ENCODE measurements around the gene SH3RF2.

SH3RF2 gene

DNA sequence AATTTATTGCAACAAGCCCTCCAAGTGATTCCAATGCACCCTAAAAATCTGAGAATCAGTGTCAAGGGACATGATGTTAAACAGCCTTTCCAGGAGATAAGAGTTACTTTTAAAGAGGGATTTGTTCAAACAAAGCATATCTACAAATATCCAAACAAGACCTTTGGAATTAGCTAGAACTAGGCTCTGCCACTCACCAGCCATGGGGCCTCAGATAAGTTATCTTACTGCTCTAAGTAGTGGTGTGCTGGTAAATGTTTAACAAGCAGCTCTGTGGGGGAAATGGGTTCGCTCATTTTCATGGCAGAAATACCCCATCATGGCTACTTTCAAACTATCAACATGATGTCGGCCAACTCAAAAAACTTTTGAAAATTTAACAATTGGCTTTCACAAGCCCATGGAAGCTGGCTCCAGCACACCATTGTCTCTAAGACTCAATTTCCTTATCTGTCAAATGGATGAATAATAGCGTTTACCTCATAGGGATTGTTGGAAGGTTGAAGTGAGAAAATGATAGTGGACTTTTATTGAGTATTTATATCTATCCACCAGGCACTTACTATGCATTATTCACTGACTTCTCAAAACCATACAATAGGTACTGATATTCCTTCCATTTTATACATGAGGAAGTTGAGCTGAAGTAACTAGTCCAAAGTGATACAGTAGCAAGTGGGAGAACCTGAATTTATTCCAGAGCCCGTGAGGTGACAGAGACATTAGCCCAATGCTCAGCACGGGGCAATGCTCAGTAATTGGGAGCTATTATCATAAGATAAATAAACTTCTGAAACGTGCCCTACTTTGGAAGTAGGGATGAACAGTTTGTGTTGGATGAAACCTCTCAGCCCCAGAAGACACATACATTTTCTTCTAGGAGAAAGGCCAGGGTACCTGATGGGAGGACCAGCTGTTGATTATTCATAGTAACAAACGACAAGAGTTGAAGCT is 43.2 kb downstream of the SH3RF2 start:
- Histone ChIP-seq H3K9me3 (ENCODE audit: control insufficient read depth, insufficient read depth, low read depth, low read length) (no peaks in the 10 kb centered on the region), H3K36me3 (ENCODE audit: control insufficient read depth in 2 of 2, insufficient read depth in 1 of 2, low read length in 2 of 2) (no peaks in the 10 kb centered on the region), H3K4me3 (ENCODE audit: low read depth, low read length) (no peak overlapping the region), H3K4me1 (ENCODE audit: control insufficient read depth, insufficient read depth, low read length) (peaks cover 26% of the 10 kb centered on the region), H3K27ac (ENCODE audit: extremely low read depth, low read depth, low read length) (no peak overlapping the region; the same call in 1 of the 2 replicates)
- CTCF ChIA-PET: interaction anchor here (0.6 to 1.7 kb wide), 14 partner anchors 24 to 1657 kb away, joined by 3 to 6 read pairs (median 3); no protein-coding TSS in a partner anchor
- POLR2A ChIA-PET: interaction anchor here (0.9 kb wide), 1 partner anchor 42 kb away, joined by 3 read pairs; no protein-coding TSS in a partner anchor
- TF ChIP-seq SCRT2 (tag by site-specific recombination; IDR thresholded peaks at IDR 0.05): no peak
- no peak for TF ChIP-seq ELK4 (IDR thresholded peaks at IDR 0.05; ENCODE audit: borderline replicate concordance, low read depth, low read length)
- no peak for TF ChIP-seq ZNF362 (tag by site-specific recombination; IDR thresholded peaks at IDR 0.05)
- TF ChIP-seq AEBP2 (tag by site-specific recombination; IDR thresholded peaks at IDR 0.05; ENCODE audit: borderline replicate concordance): no peak
- no peak for TF ChIP-seq ZNF404 (tag by site-specific recombination; IDR thresholded peaks at IDR 0.05)
- peak; percentile 43; the same call in 1 of the 2 replicates for TF ChIP-seq ZNF843 (tag by site-specific recombination; IDR thresholded peaks at IDR 0.05)
- TF ChIP-seq ZNF19 (tag by site-specific recombination; IDR thresholded peaks at IDR 0.05; ENCODE audit: low read depth): no peak
- TF ChIP-seq ZBTB10 (tag by site-specific recombination; IDR thresholded peaks at IDR 0.05): no peak
- TF ChIP-seq ZNF571 (tag by site-specific recombination; IDR thresholded peaks at IDR 0.05): no peak
- TF ChIP-seq ZIC2 (tag by site-specific recombination; IDR thresholded peaks at IDR 0.05): no peak
- no peak for TF ChIP-seq ZNF155 (tag by site-specific recombination; IDR thresholded peaks at IDR 0.05)
- TF ChIP-seq ZNF473 (tag by site-specific recombination; IDR thresholded peaks at IDR 0.05): no peak
- TF ChIP-seq, protein P1, sequence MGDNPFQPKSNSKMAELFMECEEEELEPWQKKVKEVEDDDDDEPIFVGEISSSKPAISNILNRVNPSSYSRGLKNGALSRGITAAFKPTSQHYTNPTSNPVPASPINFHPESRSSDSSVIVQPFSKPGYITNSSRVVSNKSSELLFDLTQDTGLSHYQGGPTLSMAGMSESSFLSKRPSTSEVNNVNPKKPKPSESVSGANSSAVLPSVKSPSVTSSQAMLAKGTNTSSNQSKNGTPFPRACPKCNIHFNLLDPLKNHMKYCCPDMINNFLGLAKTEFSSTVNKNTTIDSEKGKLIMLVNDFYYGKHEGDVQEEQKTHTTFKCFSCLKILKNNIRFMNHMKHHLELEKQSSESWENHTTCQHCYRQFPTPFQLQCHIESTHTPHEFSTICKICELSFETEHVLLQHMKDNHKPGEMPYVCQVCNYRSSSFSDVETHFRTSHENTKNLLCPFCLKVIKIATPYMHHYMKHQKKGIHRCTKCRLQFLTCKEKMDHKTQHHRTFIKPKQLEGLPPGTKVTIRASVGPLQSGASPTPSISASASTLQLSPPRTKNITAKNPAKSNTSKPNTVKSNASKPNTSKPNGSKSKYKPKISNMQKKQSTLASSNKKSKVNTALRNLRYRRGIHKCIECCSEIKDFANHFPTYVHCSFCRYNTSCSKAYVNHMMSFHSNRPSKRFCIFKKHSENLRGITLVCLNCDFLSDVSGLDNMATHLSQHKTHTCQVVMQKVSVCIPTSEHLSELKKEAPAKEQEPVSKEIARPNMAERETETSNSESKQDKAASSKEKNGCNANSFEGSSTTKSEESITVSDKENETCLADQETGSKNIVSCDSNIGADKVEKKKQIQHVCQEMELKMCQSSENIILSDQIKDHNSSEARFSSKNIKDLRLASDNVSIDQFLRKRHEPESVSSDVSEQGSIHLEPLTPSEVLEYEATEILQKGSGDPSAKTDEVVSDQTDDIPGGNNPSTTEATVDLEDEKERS (tag by site-specific recombination; IDR thresholded peaks at IDR 0.05): no peak
- no peak for TF ChIP-seq MEIS1 (CRISPR knock-in tag; IDR thresholded peaks at IDR 0.05; ENCODE audit: borderline replicate concordance)
- TF ChIP-seq OSR2 (tag by site-specific recombination; IDR thresholded peaks at IDR 0.05): peak; percentile 60
- no peak; the same call in 1 of the 2 replicates for TF ChIP-seq WT1 (tag by site-specific recombination; IDR thresholded peaks at IDR 0.05)
- TF ChIP-seq, protein P2, sequence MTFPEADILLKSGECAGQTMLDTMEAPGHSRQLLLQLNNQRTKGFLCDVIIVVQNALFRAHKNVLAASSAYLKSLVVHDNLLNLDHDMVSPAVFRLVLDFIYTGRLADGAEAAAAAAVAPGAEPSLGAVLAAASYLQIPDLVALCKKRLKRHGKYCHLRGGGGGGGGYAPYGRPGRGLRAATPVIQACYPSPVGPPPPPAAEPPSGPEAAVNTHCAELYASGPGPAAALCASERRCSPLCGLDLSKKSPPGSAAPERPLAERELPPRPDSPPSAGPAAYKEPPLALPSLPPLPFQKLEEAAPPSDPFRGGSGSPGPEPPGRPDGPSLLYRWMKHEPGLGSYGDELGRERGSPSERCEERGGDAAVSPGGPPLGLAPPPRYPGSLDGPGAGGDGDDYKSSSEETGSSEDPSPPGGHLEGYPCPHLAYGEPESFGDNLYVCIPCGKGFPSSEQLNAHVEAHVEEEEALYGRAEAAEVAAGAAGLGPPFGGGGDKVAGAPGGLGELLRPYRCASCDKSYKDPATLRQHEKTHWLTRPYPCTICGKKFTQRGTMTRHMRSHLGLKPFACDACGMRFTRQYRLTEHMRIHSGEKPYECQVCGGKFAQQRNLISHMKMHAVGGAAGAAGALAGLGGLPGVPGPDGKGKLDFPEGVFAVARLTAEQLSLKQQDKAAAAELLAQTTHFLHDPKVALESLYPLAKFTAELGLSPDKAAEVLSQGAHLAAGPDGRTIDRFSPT (tag by site-specific recombination; IDR thresholded peaks at IDR 0.05): no peak
- peak; percentile 11; the same call in 1 of the 2 replicates for TF ChIP-seq ZBTB6 (tag by site-specific recombination; IDR thresholded peaks at IDR 0.05)
- no peak for TF ChIP-seq ZNF350 (tag by site-specific recombination; IDR thresholded peaks at IDR 0.05)
- TF ChIP-seq ZNF140 (tag by site-specific recombination; IDR thresholded peaks at IDR 0.05): no peak
- TF ChIP-seq, protein P3, sequence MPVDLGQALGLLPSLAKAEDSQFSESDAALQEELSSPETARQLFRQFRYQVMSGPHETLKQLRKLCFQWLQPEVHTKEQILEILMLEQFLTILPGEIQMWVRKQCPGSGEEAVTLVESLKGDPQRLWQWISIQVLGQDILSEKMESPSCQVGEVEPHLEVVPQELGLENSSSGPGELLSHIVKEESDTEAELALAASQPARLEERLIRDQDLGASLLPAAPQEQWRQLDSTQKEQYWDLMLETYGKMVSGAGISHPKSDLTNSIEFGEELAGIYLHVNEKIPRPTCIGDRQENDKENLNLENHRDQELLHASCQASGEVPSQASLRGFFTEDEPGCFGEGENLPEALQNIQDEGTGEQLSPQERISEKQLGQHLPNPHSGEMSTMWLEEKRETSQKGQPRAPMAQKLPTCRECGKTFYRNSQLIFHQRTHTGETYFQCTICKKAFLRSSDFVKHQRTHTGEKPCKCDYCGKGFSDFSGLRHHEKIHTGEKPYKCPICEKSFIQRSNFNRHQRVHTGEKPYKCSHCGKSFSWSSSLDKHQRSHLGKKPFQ (tag by site-specific recombination; IDR thresholded peaks at IDR 0.05): no peak

Measured in HEK293 (cell line).